K562 (cell line): ENCODE results near the gene ZNF335. TPM values are rescaled to one million over a fixed set of nuclear protein-coding genes. Genes with fewer than 3 reads are reported as not detected.
A peak's percentile ranks its signal among the peaks of the same experiment; 100 is the strongest.

ENCODE experiments used
- ATAC-seq: fragments of 200-7000 bp; cut with Tn5 transposase; 3 replicates; pipeline ENCODE4 v1.9.1; 2020; ENCODE audit warnings: moderate library complexity
- BruUV-seq: library from RNA; stranded (reverse); fragments of 400-500 nt; replicated peaks from 2 replicates; lab custom pipeline; 2021; lab: Mats Ljungman, UMichigan
- CTCF ChIA-PET: fragments of 300-600 bp; formaldehyde crosslinking; extraction: SDS; loops from one replicate; lab custom pipeline; 2021; ENCODE audit warnings: low intra/inter-chr PET ratio; lab: Yijun Ruan, JAX
- POLR2A ChIA-PET: fragments of 300-600, 350-650 bp; sonication (Branson Sonifier 250); formaldehyde crosslinking; extraction: SDS; loops from one replicate; lab custom pipeline; 2021; ENCODE audit warnings: antibody characterized with exemption, inconsistent platforms; lab: Yijun Ruan, JAX
- DNase-seq, 4 experiments: peaks; one replicate each; pipeline versions ENCODE4 v3.0.0 to v3.0.0-alpha.2; 2011 to 2018; ENCODE audit warnings: low spot score in 3 of 4, mixed read lengths in 3 of 4; ENCODE audit errors: extremely low read depth in 1 of 4
- FAIRE-seq: peaks from 2 replicates; lab custom pipeline; 2011; peaks lifted over from hg19 to GRCh38; lab: Jason Lieb, UNC
- H2AFZ ChIP-seq: 2 replicates; pipeline ENCODE4 v1.6.0; 2011; ENCODE audit warnings: low read depth, low read length, control low read depth, inconsistent platforms
- H3K27ac ChIP-seq: fragments of 200-600 bp; 3 replicates; pipeline ENCODE4 v1.8.0; 2011; ENCODE audit warnings: low read depth, mild to moderate bottlenecking, control low read depth, inconsistent platforms, low read length, moderate library complexity, mixed read lengths; ENCODE audit errors: extremely low read depth
- H3K27me3 ChIP-seq, 2 experiments: fragments of 300-600 bp in 1 of 2; 2 replicates in 1 of 2; 3 replicates in 1 of 2; pipeline versions ENCODE4 v1.6.0 to v1.8.0; 2011; ENCODE audit warnings: inconsistent platforms in 2 of 2, low read length in 2 of 2, mild to moderate bottlenecking in 1 of 2, mixed read lengths in 1 of 2, moderate library complexity in 1 of 2; ENCODE audit not compliant: control insufficient read depth in 2 of 2, insufficient read depth in 2 of 2
- H3K36me3 ChIP-seq: fragments of 300-600 bp; 3 replicates; pipeline ENCODE4 v1.8.0; 2011; ENCODE audit warnings: mild to moderate bottlenecking, low read length, inconsistent platforms; ENCODE audit not compliant: control insufficient read depth, insufficient read depth
- H3K4me1 ChIP-seq, 2 experiments: fragments of 200-600 bp in 1 of 2; replicated peaks in 1 of 2; 2 replicates in 1 of 2; 3 replicates in 1 of 2; pipeline versions ENCODE4 v1.5.1 to v1.8.0; 2011; ENCODE audit warnings: inconsistent platforms in 2 of 2, low read length in 2 of 2, mild to moderate bottlenecking in 1 of 2, mixed read lengths in 1 of 2, moderate library complexity in 1 of 2; ENCODE audit not compliant: control insufficient read depth in 2 of 2, insufficient read depth in 2 of 2
- H3K4me2 ChIP-seq: 2 replicates; pipeline ENCODE4 v1.6.1; 2011; ENCODE audit warnings: low read length, control low read depth, inconsistent platforms, mixed read lengths; ENCODE audit not compliant: insufficient read depth
- H3K4me3 ChIP-seq: fragments of 200-600 bp; sonication (generic), shearing (Covaris generic); 2 replicates; pipeline ENCODE4 v1.5.1; 2016; ENCODE audit warnings: control low read depth, inconsistent platforms
- H3K79me2 ChIP-seq: fragments of 200-600 bp; 3 replicates; pipeline ENCODE4 v1.8.0; 2011; ENCODE audit warnings: low read length, inconsistent platforms; ENCODE audit not compliant: control insufficient read depth, insufficient read depth
- H3K9ac ChIP-seq, 2 experiments: 2 replicates each; pipeline versions ENCODE4 v1.6.0 to v1.6.1; 2011; ENCODE audit warnings: low read depth in 2 of 2, low read length in 2 of 2, control low read depth in 1 of 2, inconsistent platforms in 1 of 2, mild to moderate bottlenecking in 1 of 2, mixed read lengths in 1 of 2; ENCODE audit not compliant: insufficient read depth in 1 of 2
- H3K9me1 ChIP-seq: one replicate; pipeline ENCODE4 v1.6.0; 2011; ENCODE audit warnings: inconsistent platforms, mild to moderate bottlenecking, low read length, moderate library complexity; ENCODE audit not compliant: control insufficient read depth, insufficient read depth
- H3K9me3 ChIP-seq: replicated peaks from 2 replicates; pipeline ENCODE4 v1.5.1; 2011; ENCODE audit warnings: low read depth, low read length, inconsistent platforms; ENCODE audit not compliant: control insufficient read depth, insufficient read depth
- H4K20me1 ChIP-seq: replicated peaks from 2 replicates; pipeline ENCODE4 v1.6.1; 2011; ENCODE audit warnings: low read length, inconsistent platforms, mixed read lengths; ENCODE audit not compliant: control insufficient read depth, insufficient read depth
- E2F4 ChIP-seq: sonication (generic); formaldehyde crosslinking; IDR thresholded peaks from 2 replicates; pipeline ENCODE4 v1.8.0; 2022; ENCODE audit warnings: mild to moderate bottlenecking, low read depth, missing genetic modification reagents
- ETS2 ChIP-seq: IDR thresholded peaks from 2 replicates; pipeline ENCODE4 v1.6.1; 2016; ENCODE audit warnings: borderline replicate concordance, missing genetic modification characterization, mild to moderate bottlenecking, moderate library complexity, missing compliant biosample characterization; ENCODE audit not compliant: poor library complexity, severe bottlenecking
- FOXK2 ChIP-seq, 2 experiments: fragments of 450-650 bp; IDR thresholded peaks in 1 of 2; conservative IDR thresholded peaks in 1 of 2; 2 replicates each; pipeline ENCODE4 v1.6.1; 2016; ENCODE audit warnings: low read depth in 2 of 2, mild to moderate bottlenecking in 1 of 2
- MIER1 ChIP-seq: fragments of 450-650 bp; IDR thresholded peaks from 2 replicates; pipeline ENCODE4 v1.6.1; 2016; ENCODE audit warnings: antibody characterized with exemption, mild to moderate bottlenecking, low read depth
- NRF1 ChIP-seq, 2 experiments: fragments of 450-650 bp; IDR thresholded peaks in 1 of 2; conservative IDR thresholded peaks in 1 of 2; 2 replicates each; pipeline ENCODE4 v1.6.1; 2014; ENCODE audit warnings: mild to moderate bottlenecking in 2 of 2
- PHF20 ChIP-seq: fragments of 450-650 bp; IDR thresholded peaks from 2 replicates; pipeline ENCODE4 v1.6.1; 2018; ENCODE audit not compliant: partially characterized antibody
- PHF8 ChIP-seq: fragments of 200-600 bp; sonication (generic); IDR thresholded peaks from 2 replicates; pipeline ENCODE4 v1.6.1; 2012; ENCODE audit warnings: mixed run types, mild to moderate bottlenecking, inconsistent platforms, low read length, moderate library complexity, borderline replicate concordance
- POLR2AphosphoS2 ChIP-seq: IDR thresholded peaks from 2 replicates; pipeline ENCODE4 v1.6.1; 2012; ENCODE audit warnings: low read length, improper control_type of control experiment
- RBM22 ChIP-seq: fragments of 200-400 bp; formaldehyde crosslinking; IDR thresholded peaks from 2 replicates; pipeline ENCODE4 v1.6.1; 2018; ENCODE audit warnings: low read length, low read depth; ENCODE audit not compliant: poor library complexity, severe bottlenecking
- TEAD2 ChIP-seq: fragments of 450-650 bp; IDR thresholded peaks from 2 replicates; pipeline ENCODE4 v1.6.1; 2016; ENCODE audit warnings: missing genetic modification characterization, control low read depth, missing compliant biosample characterization
- TGIF2 ChIP-seq: sonication (generic); formaldehyde crosslinking; IDR thresholded peaks from 2 replicates; pipeline ENCODE4 v1.8.1; 2022; ENCODE audit warnings: mild to moderate bottlenecking, missing genetic modification reagents, moderate library complexity
- ZNF124 ChIP-seq: sonication (generic); formaldehyde crosslinking; IDR thresholded peaks from 2 replicates; pipeline ENCODE4 v1.8.1; 2022; ENCODE audit warnings: missing genetic modification reagents
- ZNF639 ChIP-seq, 2 experiments: fragments of 200-800 bp in 1 of 2; sonication (Bioruptor generic) in 1 of 2; sonication (generic) in 1 of 2; formaldehyde crosslinking in 1 of 2; IDR thresholded peaks in 1 of 2; conservative IDR thresholded peaks in 1 of 2; 2 replicates each; pipeline versions ENCODE4 v1.5.0 to v1.6.1; 2016 to 2020; ENCODE audit warnings: missing compliant biosample characterization in 1 of 2, missing genetic modification characterization in 1 of 2, missing genetic modification reagents in 1 of 2
- ZNF766 ChIP-seq: fragments of 200-800 bp; sonication (Bioruptor generic); conservative IDR thresholded peaks from 2 replicates; pipeline ENCODE4 v1.6.1; 2016; ENCODE audit warnings: missing genetic modification characterization, missing compliant biosample characterization
- WGBS: fragments of 100-300 bp; shearing (Covaris generic); methylation state at CpG from one replicate; pipeline ENCODE4 v1.1.6; 2016; ENCODE audit warnings: low coverage, mixed read lengths; ENCODE audit not compliant: insufficient coverage; ENCODE audit errors: missing lambda C conversion rate; 5-methylcytosine and 5-hydroxymethylcytosine counted together
- in situ Hi-C: fragments of 300-500 bp; cut with MboI; formaldehyde crosslinking; loops from 4 replicates; pipeline ENCODE4 v1.15.0; 2018; ENCODE audit warnings: inconsistent platforms, mixed read lengths
- intact Hi-C: fragments of 100-400 bp; cut with micrococcal nuclease; formaldehyde crosslinking; loops from 2 replicates; pipeline ENCODE4 v1.14.2; 2022
- polyA plus RNA-seq, 8 experiments: library from polyadenylated mRNA; depleted of rRNA in 4 of 8; stranded (reverse) in 5 of 8; unstranded in 3 of 8; fragments of >200 nt; fragmentation: Nextera tagmentation in 2 of 8; fragmentation: Illumina TruSeq in 1 of 8; extraction: Ambion mirVana in 2 of 8; extraction: Trizol in 1 of 8; gene quantifications; 2 replicates each; pipeline versions ENCODE4 v1.2.1 to v1.2.3, GENCODE V29; 2011 to 2014; ENCODE audit warnings: inconsistent platforms in 1 of 8, missing spikeins in 1 of 8
- total RNA-seq, 7 experiments: library from RNA; depleted of rRNA in 6 of 7; stranded (reverse); fragments of >200 nt in 6 of 7; fragmentation: Illumina TruSeq in 2 of 7; extraction: Trizol in 2 of 7; gene quantifications; 2 replicates each; pipeline versions ENCODE4 v1.2.1 to v1.2.3, GENCODE V29; 2011 to 2021; ENCODE audit warnings: low replicate concordance in 1 of 7
- TF ChIP-seq, protein P1 (sequence below): sonication (generic); formaldehyde crosslinking; IDR thresholded peaks from 2 replicates; pipeline ENCODE4 v1.8.1; 2023; ENCODE audit warnings: mild to moderate bottlenecking, missing genetic modification reagents

The ZNF335 gene
- total and polyA plus RNA-seq, 9 of the 15 experiments (the other 6 are each of a cell fraction or from before 2014, with no cell fraction given), result 0.39 to 16.0 (median 7.6) TPM

DNA sequence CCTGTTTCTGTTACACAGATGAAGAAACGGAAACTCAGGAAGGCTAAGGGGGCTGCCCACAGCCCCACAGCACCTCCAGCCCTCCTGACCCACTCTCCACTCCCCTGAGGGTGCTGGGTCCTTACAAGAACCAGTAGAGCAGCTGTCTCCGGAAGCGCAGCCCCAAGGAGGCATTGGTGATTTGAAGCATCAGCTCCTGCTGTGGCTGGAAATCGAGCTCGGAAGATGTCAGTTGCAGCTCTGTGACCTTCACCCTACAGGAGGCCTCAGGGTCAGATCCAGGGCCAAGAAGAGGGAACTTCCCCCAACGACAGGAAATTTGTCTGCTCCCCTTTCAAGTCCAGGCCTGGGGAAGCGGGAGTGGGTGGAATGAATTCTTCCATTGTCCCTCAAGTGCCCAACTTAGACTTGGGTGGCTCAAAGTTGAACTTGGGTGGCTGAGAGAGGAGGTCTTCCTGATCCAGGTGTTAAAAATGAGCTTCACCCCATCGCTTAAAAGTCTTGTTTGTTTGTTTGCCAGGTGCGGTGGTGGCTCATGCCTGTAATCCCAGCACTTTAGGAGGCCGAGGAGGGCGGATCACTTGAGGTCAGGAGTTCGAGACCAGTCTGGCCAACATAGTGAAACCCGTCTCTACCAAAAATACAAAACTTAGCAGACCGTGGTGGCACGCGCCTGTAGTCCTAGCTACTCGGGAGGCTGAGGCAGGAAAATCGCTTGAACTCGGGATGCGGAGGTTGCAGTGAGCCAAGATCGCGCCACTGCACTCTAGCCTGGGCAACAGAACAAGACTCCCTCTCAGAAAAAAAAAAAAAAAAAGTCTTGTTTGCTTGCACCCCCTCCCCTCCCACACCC, 62.0 kb downstream of the ZNF335 start:
- H3K27ac ChIP-seq, result peak overlapping the region; percentile 85
- peaks cover 19% of the 10 kb centered on the region; the same call in 2 of the 3 replicates for H3K36me3 ChIP-seq
- ChIA-PET CTCF (no interaction called here), POLR2A (interaction anchor here (0.6 to 2.6 kb wide), 12 partner anchors 10 to 42 kb away, joined by 3 to 13 read pairs (median 6); partner anchors contain the start of genes CTSA, PCIF1 and ZSWIM1)
- peaks cover 15% of the 10 kb centered on the region for H3K79me2 ChIP-seq
- 16% methylated on average over 22 of the region's 22 CpGs for WGBS
- peak overlapping the region; percentile 63 to 64 for H3K9ac ChIP-seq
- H2AFZ ChIP-seq, result peak overlapping the region; percentile 87
- intact Hi-C loops (loop anchor here (1.0 kb wide), 1 partner anchor 23 kb away; no protein-coding TSS in a partner anchor), in situ Hi-C loops (no loop called here)
- peak overlapping the region; percentile 17 for H3K4me3 ChIP-seq
- no peaks in the 10 kb centered on the region for H3K9me1 ChIP-seq
- FAIRE-seq (peak; percentile 83), ATAC-seq (peak; percentile 8), DNase-seq (peak in 3 of 4 experiments; percentile 14 to 71 (median 27))
- H3K27me3 ChIP-seq, result no peaks in the 10 kb centered on the region
- TSS peak; percentile 57 for BruUV-seq
- H4K20me1 ChIP-seq, result no peaks in the 10 kb centered on the region
- H3K4me2 ChIP-seq, result peak overlapping the region; percentile 83
- H3K9me3 ChIP-seq, result no peaks in the 10 kb centered on the region
- H3K4me1 ChIP-seq, result peaks cover 24 to 45% of the 10 kb centered on the region in 2 experiments
- TF ChIP-seq POLR2AphosphoS2 (no peak), PHF8 (no peak; the same call in 1 of the 2 replicates), TGIF2 (no peak), ETS2 (tag) (no peak), ZNF766 (0 out of 2 replicates have a peak, but pooled peaks have one; percentile 17), ZNF124 (CRISPR knock-in tag) (no peak), RBM22 (no peak), PHF20 (no peak), NRF1 (conservative IDR thresholded peaks at IDR 0.05 in 1 of 2, IDR thresholded peaks at IDR 0.05 in 1 of 2) (0 out of 4 replicates have a peak, but pooled peaks of 1 of the 2 experiments have one; percentile 10), ZNF639 (CRISPR knock-in tag; conservative IDR thresholded peaks at IDR 0.05 in 1 of 2, IDR thresholded peaks at IDR 0.05 in 1 of 2) (peak in 1 of 2 experiments; percentile 51; a peak in 1 of 4 replicates), MIER1 (0 out of 2 replicates have a peak, but pooled peaks have one; percentile 73), TEAD2 (no peak), FOXK2 (conservative IDR thresholded peaks at IDR 0.05 in 1 of 2, IDR thresholded peaks at IDR 0.05 in 1 of 2; ENCODE audit: low read depth in 2 of 2) (no peak), E2F4 (no peak)
- TF ChIP-seq, protein P1, sequence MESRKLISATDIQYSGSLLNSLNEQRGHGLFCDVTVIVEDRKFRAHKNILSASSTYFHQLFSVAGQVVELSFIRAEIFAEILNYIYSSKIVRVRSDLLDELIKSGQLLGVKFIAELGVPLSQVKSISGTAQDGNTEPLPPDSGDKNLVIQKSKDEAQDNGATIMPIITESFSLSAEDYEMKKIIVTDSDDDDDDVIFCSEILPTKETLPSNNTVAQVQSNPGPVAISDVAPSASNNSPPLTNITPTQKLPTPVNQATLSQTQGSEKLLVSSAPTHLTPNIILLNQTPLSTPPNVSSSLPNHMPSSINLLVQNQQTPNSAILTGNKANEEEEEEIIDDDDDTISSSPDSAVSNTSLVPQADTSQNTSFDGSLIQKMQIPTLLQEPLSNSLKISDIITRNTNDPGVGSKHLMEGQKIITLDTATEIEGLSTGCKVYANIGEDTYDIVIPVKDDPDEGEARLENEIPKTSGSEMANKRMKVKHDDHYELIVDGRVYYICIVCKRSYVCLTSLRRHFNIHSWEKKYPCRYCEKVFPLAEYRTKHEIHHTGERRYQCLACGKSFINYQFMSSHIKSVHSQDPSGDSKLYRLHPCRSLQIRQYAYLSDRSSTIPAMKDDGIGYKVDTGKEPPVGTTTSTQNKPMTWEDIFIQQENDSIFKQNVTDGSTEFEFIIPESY, result 0 out of 2 replicates have a peak, but pooled peaks have one; percentile 21
